SK-N-SH treated with all-trans-retinoic acid at 6 μM for 48 hours (cell line): ENCODE results near the gene SHC4.

Experiments
- ATAC-seq: fragments of 200-7000 bp; cut with Tn5 transposase; 3 replicates; pipeline ENCODE4 v1.9.1; 2020; ENCODE audit warnings: mild to moderate bottlenecking, moderate library complexity
- ARNTL ChIP-seq: fragments of 450-650 bp; formaldehyde crosslinking; IDR thresholded peaks from 2 replicates; pipeline ENCODE4 v1.5.0; 2020; ENCODE audit warnings: low read depth, mild to moderate bottlenecking, moderate library complexity, borderline replicate concordance
- BACH2 ChIP-seq: fragments of 250-450 bp; sonication (Bioruptor Pico); IDR thresholded peaks from 2 replicates; pipeline ENCODE4 v1.9.0; 2021; ENCODE audit warnings: mild to moderate bottlenecking, borderline replicate concordance
- CSRNP3 ChIP-seq: fragments of 250-450 bp; sonication (Bioruptor Pico); IDR thresholded peaks from 2 replicates; pipeline ENCODE4 v1.5.1; 2021; ENCODE audit warnings: mild to moderate bottlenecking, moderate library complexity
- ESRRG ChIP-seq: fragments of 250-450 bp; sonication (Bioruptor Pico); IDR thresholded peaks from 2 replicates; pipeline ENCODE4 v1.6.1; 2021; ENCODE audit warnings: mild to moderate bottlenecking
- GLIS3 ChIP-seq: fragments of 250-450 bp; sonication (Bioruptor Pico); IDR thresholded peaks from 2 replicates; pipeline ENCODE4 v1.5.0; 2020; ENCODE audit warnings: mild to moderate bottlenecking, moderate library complexity
- ISL1 ChIP-seq: fragments of 250-450 bp; sonication (Bioruptor Pico); IDR thresholded peaks from 2 replicates; pipeline ENCODE4 v2.1.2; 2022; ENCODE audit warnings: mild to moderate bottlenecking, moderate library complexity
- OSR1 ChIP-seq: fragments of 250-450 bp; sonication (Bioruptor Pico); IDR thresholded peaks from 2 replicates; pipeline ENCODE4 v1.8.0; 2022; ENCODE audit warnings: moderate library complexity, mild to moderate bottlenecking, inconsistent platforms
- PATZ1 ChIP-seq: fragments of 250-450 bp; sonication (Bioruptor Pico); IDR thresholded peaks from 2 replicates; pipeline ENCODE4 v1.8.0; 2020; ENCODE audit warnings: mild to moderate bottlenecking, moderate library complexity, borderline replicate concordance
- POU6F1 ChIP-seq: fragments of 250-450 bp; sonication (Bioruptor Pico); IDR thresholded peaks from 2 replicates; pipeline ENCODE4 v1.8.0; 2021; ENCODE audit warnings: low read depth, mild to moderate bottlenecking, moderate library complexity, borderline replicate concordance
- PPARA ChIP-seq: fragments of 250-450 bp; sonication (Bioruptor Pico); IDR thresholded peaks from 2 replicates; pipeline ENCODE4 v1.5.0; 2020; ENCODE audit warnings: mild to moderate bottlenecking, borderline replicate concordance
- SNAI2 ChIP-seq: fragments of 250-450 bp; sonication (Bioruptor Pico); IDR thresholded peaks from 2 replicates; pipeline ENCODE4 v1.5.0; 2020; ENCODE audit warnings: mild to moderate bottlenecking, moderate library complexity
- TOX ChIP-seq: fragments of 250-450 bp; sonication (Bioruptor Pico); IDR thresholded peaks from 2 replicates; pipeline ENCODE4 v1.8.0; 2021; ENCODE audit warnings: mild to moderate bottlenecking, moderate library complexity, borderline replicate concordance
- TSHZ2 ChIP-seq: fragments of 250-450 bp; sonication (Bioruptor Pico); IDR thresholded peaks from 2 replicates; pipeline ENCODE4 v1.5.0; 2020; ENCODE audit warnings: mild to moderate bottlenecking, moderate library complexity
- ZC3H10 ChIP-seq: fragments of 250-450 bp; sonication (Bioruptor Pico); IDR thresholded peaks from 2 replicates; pipeline ENCODE4 v1.5.1; 2021; ENCODE audit warnings: mild to moderate bottlenecking, moderate library complexity
- ZFP30 ChIP-seq: fragments of 450-650 bp; formaldehyde crosslinking; IDR thresholded peaks from 2 replicates; pipeline ENCODE4 v1.5.0; 2022; ENCODE audit warnings: mild to moderate bottlenecking, moderate library complexity
- ZNF70 ChIP-seq: fragments of 450-650 bp; formaldehyde crosslinking; IDR thresholded peaks from 2 replicates; pipeline ENCODE4 v1.5.0; 2020; ENCODE audit warnings: mild to moderate bottlenecking, moderate library complexity
- ZNF8 ChIP-seq: fragments of 450-650 bp; formaldehyde crosslinking; IDR thresholded peaks from 2 replicates; pipeline ENCODE4 v1.5.0; 2020; ENCODE audit warnings: mild to moderate bottlenecking, moderate library complexity

The SHC4 gene

GRCh38 chr15:48962662-48963523 is 826 bp downstream of the SHC4 start:
- ATAC-seq = peak; percentile 82
- TF ChIP-seq OSR1 (CRISPR knock-in tag) (no peak), ZC3H10 (CRISPR knock-in tag) (no peak), PATZ1 (no peak), TSHZ2 (CRISPR knock-in tag) (no peak), ESRRG (CRISPR knock-in tag) (no peak), TOX (no peak), ISL1 (no peak), ZNF70 (CRISPR knock-in tag) (no peak), POU6F1 (no peak)

GRCh38 chr15:48955967-48956366 is 7.8 kb downstream of the SHC4 start:
- no peak for ATAC-seq
- TF ChIP-seq POU6F1 = no peak
- no peak for TF ChIP-seq ZFP30 (CRISPR knock-in tag)
- no peak for TF ChIP-seq SNAI2 (CRISPR knock-in tag)
- TF ChIP-seq BACH2 (CRISPR knock-in tag) = no peak
- TF ChIP-seq GLIS3 (CRISPR knock-in tag) = no peak
- TF ChIP-seq ISL1 = no peak
- no peak for TF ChIP-seq ESRRG (CRISPR knock-in tag)
- no peak for TF ChIP-seq ZNF8 (CRISPR knock-in tag)
- no peak for TF ChIP-seq ARNTL
- TF ChIP-seq OSR1 (CRISPR knock-in tag) = no peak
- TF ChIP-seq PPARA = no peak
- no peak for TF ChIP-seq TSHZ2 (CRISPR knock-in tag)
- TF ChIP-seq CSRNP3 (CRISPR knock-in tag) = no peak
- TF ChIP-seq, all 23 proteins: peak for 0
